HG02610 (cell line): Measurements from ENCODE around the gene TRIM61.

Source experiments
- ATAC-seq: cut with Tn5 transposase; IDR thresholded peaks from one replicate; pipeline ENCODE4 v1.9.1; 2021; ENCODE audit warnings: mild to moderate bottlenecking, moderate library complexity; ENCODE audit not compliant: unreplicated experiment

Gene TRIM61

DNA sequence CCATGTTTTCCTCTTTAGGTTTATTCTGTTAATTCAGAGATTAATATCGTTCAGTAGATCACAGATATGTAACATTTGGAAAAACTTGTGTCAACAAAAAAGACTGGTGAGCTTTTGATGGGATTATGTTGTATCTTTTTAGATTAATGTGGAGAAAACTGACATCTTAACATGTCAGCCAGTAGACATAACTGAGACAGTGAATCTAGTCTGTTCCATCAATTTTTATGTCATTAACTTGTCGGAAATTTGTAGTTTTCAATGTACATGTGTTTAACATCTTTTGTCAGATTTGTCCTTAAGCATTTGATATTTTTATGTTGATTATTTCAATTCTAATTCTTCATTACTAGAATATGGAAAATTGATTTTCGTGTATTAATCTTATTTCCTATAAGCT, 58.5 kb downstream of the TRIM61 start:
- ATAC-seq: no peak
